A673 (cell line): ENCODE results near the gene SMIM44.

ENCODE experiments used
- EZH2 ChIP-seq: fragments of 200-600 bp; sonication (generic); IDR thresholded peaks from 2 replicates; pipeline ENCODE4 v1.6.1; 2017; ENCODE audit warnings: borderline replicate concordance, low read depth, mild to moderate bottlenecking, mixed read lengths, antibody characterized with exemption, low read length; ENCODE audit not compliant: poor library complexity, severe bottlenecking
- TF ChIP-seq, protein P1 (sequence below): fragments of 300-800, 200-600 bp; sonication (generic); conservative IDR thresholded peaks from 2 replicates; pipeline ENCODE4 v1.5.1; 2017; ENCODE audit warnings: low read depth, mild to moderate bottlenecking, antibody characterized with exemption, low read length, moderate library complexity, mixed read lengths

DNA sequence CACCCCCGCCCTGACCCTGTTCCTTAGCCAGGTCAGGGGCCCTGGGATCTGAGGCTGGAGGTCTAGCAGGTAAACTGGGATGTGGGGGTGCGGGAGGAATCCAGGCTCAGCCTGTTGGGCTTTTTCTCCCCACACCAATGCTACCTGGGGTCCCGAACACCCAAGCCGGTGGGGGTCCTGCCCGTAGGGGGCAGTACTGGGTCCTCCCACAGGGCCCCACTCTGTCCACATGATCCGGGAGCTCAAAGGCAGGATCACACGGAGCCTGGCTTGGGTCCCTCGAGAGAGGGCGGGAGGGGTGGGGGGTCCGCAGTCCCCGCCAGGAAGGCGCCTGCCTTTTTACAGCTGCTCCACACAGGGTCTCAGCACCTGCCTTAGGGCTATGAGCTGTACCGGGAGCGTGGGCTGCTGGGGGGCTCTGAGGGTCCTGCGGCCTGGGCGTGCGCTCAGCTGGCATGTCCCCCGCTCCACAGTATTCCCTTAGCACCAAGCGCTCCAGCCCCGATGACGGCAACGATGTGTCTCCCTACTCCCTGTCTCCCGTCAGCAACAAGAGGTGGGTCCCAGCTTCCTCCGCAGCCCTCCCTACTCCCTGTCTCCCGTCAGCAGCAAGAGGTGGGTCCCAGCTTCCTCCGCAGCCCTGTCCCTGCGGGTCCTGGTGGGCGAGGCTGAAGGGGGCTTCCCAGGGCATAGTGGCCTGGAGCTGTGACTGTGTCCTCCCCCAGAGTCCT is 43.4 kb upstream of the SMIM44 start:
- TF ChIP-seq, protein P1, sequence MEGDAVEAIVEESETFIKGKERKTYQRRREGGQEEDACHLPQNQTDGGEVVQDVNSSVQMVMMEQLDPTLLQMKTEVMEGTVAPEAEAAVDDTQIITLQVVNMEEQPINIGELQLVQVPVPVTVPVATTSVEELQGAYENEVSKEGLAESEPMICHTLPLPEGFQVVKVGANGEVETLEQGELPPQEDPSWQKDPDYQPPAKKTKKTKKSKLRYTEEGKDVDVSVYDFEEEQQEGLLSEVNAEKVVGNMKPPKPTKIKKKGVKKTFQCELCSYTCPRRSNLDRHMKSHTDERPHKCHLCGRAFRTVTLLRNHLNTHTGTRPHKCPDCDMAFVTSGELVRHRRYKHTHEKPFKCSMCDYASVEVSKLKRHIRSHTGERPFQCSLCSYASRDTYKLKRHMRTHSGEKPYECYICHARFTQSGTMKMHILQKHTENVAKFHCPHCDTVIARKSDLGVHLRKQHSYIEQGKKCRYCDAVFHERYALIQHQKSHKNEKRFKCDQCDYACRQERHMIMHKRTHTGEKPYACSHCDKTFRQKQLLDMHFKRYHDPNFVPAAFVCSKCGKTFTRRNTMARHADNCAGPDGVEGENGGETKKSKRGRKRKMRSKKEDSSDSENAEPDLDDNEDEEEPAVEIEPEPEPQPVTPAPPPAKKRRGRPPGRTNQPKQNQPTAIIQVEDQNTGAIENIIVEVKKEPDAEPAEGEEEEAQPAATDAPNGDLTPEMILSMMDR, result peak; percentile 42; the same call in 1 of the 2 replicates
- TF ChIP-seq EZH2, result no peak
